Measurements from ENCODE around the gene DDC.
"Not testable (repeated sequence)": the region's sequence is repeated elsewhere in the genome, so short reads cannot be mapped to it uniquely, and the experiment has no call there.

Gene DDC

GRCh38 chr7:50553973-50554372, 11.2 kb downstream of the DDC start:
- DNase-seq, result no peak

DNA sequence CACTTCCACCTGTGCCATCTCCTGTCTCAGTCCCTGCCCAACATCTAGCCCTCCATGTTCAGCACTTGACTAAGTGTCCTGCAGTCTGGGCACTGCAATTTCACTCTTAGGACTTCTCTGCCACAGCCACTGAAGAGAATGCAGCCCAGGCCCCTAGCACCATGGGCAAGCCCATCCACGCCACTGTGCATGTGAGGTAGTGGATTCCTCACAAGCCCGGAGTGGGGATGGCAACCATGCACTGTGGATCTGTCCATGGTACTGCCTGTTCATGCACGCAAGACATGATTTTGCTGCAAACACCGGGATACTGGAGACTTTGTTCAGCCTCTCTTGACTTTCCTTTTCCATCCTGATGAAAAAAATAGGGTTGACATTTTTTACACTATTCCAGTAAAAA, 12.3 kb downstream of the DDC start:
- DNase-seq, result no peak

- peak; percentile 99 for DNase-seq
Measured at GRCh38 chr7:50552139-50552538, 13.1 kb downstream of the DDC start.

DNA sequence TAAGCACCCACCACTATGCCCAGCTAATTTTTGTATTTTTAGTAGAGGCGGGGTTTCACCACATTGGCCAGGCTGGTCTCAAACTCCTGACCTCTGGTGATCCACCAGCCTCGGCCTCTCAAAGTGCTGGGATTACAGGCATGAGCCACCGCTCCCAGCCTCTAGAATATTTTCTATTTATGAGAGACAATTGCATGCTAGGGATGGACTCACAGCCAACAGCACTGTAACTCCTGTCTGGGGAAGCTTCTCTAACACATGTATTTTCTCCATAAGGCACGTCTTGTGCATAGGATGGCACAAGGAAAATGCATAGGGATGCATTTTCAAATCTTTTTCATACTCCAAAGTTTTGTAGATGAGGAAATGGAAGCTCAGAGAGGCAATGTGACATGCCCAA, 19.6 kb downstream of the DDC start:
- not testable (repeated sequence) for DNase-seq

GRCh38 chr7:50544992-50545391, 20.2 kb downstream of the DDC start:
- no peak for DNase-seq

DNA sequence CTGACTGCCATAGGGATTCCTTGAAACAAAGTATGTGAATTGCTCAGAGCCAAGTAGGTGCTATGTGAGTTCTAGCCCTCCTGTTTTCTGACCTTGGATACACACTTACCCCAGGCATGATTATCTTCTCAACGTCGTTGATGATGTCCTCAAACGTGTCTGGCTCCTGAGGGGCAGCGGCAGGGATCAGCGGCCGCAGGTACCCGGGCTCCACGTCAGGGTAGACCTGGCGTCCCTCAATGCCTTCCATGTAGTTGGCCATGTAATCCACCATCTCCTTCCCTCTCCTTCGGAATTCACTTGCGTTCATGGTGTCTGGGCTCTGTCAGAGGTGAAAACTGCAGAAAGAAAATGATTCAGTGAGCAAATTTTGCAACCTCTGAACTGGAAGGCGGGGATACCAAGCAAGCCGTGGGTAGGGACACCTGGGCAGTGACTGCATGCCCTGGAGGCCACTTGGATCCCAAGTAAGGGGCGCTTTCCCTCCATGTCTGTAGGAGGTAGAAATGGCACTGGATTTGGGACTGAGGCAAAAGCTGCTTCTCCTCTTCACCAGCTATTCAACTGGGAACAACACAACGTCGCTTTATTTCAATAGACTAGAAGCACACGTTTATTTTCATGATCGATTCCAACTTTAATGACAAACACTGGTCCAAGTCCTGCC, 21.3 kb downstream of the DDC start:
- no peak for DNase-seq

GRCh38 chr7:50542132-50542531, 23.1 kb downstream of the DDC start:
- DNase-seq, result no peak

DNA sequence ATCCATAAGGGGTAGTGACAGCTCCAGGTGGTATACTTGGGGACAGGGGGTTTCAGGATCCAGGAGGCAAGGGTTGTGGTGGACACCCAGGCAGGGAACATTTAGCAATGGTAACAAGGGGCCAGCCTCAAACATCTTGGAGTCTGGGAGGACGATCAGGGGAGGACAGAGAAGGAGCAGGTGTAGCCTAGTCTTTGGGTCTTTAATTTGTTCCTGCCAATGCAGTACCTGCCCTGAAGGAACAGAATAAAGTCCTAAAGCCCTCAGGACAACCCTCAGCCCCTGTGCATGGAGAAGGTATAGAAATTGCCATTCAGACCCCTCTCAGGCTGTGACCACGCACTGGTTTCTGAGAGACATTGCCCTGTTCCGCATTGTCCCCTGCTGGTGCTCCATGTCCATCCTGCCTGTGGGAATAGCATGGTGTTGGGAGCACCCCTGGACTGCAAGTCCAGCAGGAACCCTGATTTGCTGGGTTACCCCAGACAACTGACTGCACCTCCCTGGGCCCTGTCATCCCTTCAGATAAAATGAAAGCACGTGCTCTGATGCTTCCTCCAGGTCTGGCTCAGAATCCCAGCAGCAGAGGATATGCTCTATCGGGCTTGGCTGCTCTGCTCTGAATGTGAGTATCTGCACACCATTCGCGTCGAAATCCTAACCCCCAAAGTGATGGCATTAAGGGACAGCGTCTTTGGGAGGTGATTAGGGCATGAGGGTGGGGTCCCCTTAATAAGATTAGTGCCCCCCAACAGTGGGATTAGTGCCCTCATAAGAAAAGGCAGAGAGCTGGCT, 24.2 kb downstream of the DDC start:
- no peak for DNase-seq

GRCh38 chr7:50539725-50540124, 25.5 kb downstream of the DDC start:
- DNase-seq, result no peak

DNA sequence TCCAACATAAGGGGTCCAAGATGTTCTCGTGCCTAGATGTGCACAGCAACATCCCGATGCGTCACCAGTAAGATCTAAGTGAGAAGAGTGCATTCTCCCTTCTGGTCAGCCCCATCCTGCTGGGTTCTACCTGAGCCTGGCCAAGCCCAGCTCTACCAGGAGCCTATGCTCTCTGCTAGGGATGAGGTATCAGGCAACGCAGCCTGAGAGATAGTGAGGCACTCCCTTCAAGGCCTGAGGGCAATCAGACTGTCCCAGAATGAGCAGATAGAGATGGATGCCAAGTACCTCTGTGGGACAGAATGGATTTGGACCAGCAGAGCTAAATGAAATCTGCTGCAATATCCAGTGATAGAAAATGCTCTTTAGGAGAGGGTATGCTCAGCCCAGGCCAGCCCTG, 26.7 kb downstream of the DDC start:
- no peak for DNase-seq

DNA sequence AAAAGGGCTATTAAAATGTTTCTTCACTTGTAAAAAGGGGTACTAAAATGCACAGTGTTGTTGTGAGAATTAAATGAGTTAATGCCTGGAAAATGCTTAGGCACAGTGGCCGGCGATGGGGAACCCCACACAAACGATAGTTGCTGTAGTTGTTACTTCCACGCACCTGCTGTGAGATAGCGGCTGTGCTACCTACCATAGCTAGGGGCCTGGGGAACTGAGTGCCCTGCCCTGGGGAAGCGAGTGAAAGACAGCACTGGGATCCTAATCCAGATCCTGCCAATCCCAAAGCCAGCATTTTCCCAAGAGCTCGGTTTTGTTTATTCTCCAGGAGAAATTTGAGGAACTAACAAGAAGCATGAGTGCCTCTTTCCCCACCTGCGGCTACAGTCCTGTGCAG, 27.8 kb downstream of the DDC start:
- no peak for DNase-seq

DNA sequence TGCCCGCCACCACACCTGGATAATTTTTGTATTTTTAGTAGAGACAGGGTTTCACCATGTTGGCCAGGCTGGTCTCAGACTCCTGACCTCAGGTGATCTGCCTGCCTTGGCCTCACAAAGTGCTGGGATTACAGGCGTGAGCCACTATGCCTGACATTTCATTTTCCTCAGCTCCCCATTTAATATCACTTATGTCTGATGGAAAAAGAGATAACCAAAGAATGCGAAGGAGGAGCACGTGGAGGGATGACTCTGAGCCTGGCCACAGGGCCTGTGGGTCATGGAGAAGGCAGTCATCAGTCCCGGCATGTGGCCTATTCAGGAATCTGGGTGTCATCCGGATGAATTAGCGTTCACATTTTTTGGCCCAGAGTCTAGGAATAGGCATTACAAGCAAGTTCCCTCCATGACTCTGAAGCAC, 29.9 kb downstream of the DDC start:
- DNase-seq, result not testable (repeated sequence)

DNA sequence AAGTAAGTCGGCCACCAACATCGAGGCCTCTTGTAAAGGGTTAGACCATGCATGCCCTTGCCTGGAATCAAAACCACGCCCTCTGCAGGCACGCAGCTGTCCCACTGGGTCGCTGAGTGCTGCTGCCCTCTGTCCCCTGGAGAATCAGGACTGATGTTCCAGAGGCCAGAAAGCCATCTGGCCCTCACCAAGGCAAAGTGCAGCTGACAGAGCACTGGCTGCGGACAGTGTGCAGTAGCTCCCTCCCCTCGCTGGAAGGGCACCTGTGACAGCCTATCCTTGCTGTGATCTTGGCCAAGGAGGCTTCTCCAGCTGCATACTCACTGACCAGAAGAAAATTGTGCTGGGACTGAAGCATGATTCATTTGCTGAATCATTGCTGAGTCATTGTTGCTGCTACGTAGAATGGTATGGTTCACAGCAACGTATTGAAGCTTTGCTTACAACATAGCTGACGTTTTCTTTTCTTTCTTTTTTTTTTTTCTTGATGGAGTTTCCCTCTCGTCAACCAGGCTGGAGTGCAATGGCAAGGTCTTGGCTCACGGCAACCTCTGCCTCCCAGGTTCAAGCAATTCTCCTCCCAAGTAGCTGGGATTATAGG, 30.4 kb downstream of the DDC start:
- no peak for DNase-seq

DNA sequence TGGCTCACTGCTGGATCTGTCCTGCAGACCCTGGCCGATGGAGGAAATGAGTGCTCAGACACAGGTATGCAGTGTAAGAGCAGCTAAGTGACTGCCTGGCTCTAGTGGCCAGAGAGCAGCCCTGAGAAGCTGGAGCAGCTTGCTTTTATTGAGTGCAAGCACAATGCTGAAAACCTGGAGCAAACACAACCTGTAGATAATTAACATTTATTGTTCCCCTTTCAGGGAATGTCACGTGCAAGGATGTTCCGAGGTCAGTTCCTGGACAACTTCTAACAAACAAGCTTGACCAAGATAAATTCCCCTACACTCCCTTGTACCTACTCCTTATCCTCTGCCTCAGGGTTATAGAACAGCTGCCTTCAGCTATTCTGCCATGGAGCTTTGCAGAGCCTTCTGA, 31.3 kb downstream of the DDC start:
- DNase-seq, result no peak

- DNase-seq, result peak; percentile 89
Measured at GRCh38 chr7:50531928-50532327, 33.3 kb downstream of the DDC start.

DNA sequence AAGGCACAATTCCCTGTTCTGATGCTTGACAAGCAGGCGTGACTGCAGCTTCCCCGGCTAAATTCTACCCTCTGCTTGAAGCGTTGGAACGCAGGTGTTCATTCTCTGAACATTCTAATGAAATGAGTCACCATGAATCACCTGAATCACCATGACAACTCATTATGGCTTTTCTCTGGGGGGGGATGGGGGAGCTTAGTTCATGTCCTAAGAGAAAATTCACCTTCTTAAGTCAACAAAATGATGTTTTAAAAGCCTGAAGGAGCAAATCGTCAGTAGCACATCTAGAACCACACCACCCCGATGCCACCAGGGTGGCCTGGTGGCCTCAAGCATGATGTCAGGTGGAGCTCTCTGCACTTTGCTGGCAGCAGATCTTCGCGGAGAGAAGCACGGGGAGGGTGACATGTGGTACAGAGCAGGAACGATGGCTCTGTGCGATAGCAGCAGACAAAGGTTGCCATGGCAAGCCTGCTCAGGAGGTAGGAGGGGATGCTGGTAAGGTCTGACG, 33.7 kb downstream of the DDC start:
- peak; percentile 89 for DNase-seq

DNA sequence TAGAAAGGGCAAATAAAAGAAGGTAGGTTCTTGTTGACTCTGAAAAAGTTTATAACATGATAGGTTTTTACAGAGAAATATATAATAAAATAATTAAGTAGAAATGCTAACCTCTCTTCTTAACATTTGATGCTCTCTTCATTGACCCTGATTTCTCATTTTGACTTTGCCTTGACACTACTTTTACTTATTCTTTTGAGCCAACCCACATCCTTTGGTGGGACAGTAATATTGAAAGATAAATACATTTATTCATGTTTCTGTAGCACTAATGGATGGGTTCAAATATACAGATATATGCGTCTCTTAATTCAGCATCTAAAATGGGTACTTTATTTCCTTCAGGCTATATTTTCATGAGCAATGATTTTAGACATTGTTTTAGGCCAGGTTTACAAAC, 34.4 kb downstream of the DDC start:
- no peak for DNase-seq

- no peak for DNase-seq
Measured at GRCh38 chr7:50529093-50529862, 35.9 kb downstream of the DDC start.

DNA sequence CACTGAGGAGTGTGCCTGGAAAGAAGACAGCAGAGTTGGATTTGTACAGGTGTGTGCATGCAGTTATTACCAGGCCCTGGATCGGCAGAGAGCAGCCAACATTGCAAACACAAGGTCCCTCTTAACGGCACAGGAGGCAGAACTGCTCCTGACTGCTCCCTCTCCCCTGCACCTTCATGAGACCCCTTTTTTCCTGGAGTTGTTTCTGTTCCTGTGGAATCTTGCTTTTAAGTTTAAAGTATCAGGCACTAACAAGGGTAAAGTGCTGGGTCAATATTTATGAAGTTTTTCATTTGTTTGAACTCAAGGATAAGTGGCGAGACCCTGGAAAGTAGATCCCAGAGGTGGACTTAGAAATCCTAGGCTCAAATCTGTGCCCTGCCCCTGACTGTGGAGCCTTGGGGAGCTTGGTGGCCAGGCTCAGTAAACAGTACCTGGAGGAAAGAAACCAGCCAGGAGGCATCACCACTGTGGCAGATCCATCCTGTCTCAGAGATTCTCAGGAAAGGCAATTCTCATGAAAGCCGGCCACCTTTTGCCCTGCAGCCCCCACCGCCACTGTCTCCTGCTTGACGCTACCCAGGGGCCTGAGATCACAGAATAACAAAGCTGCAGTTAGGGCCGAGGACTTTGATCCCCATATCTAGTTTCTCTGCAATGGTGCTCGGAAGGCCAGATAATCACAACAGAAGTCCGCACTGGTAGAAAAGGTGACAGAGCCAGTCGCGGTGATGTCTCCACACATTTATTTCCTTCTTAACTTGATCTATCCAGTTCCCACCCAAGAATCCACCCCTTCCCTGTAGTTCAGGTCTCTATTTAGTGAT, 36.7 kb downstream of the DDC start:
- no peak for DNase-seq

DNA sequence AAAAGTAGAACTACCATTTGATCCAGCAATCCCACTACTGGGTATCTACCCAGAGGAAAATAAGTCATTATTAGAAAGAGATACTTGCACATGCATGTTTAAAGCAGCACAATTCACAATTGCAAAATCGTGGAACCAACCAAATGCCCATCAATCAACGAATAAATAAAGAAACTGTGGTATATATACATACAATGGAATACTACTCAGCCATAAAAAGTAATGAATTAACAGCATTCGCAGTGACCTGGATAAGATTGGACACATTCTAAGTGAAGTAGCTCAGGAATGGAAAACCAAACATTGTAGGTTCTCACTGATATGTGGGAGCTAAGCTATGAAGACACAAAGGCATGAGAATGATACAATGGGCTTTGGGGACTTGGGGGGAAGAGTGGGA, 45.9 kb downstream of the DDC start:
- DNase-seq, result not testable (repeated sequence)

DNA sequence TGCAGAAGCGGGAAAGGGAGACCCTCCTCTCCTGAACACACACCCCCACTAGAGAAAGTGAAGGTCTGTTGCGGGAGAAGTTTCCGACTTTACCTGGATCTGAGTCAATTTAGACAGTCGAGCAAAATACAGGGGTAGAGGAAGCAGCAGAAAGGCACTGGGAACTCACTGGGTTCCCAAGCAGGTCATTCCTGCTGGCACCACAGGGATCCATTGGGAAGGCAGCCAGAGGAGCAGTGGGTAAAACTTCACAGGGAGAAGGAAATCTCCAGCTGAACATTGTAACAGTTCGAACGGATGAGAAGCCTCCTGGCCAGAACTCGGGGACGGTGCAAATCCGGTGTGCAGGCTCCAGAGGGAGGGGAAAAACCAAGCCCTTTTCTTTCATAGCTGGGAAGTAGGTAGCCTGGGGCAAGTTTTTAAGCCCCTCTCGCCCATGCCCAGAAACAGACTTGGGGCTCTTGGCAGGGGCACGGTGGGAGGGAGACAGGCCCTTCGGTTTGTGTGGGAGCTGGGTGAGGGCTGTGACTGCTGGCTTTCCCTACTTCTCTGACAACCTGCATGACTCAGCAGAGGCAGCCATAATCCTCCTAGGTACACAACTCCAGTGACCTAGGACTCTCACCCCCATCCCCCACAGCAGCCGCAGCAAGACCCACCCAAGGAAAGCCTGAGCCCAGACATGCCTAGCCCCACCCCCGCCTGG, 51.9 kb downstream of the DDC start:
- no peak for DNase-seq

DNA sequence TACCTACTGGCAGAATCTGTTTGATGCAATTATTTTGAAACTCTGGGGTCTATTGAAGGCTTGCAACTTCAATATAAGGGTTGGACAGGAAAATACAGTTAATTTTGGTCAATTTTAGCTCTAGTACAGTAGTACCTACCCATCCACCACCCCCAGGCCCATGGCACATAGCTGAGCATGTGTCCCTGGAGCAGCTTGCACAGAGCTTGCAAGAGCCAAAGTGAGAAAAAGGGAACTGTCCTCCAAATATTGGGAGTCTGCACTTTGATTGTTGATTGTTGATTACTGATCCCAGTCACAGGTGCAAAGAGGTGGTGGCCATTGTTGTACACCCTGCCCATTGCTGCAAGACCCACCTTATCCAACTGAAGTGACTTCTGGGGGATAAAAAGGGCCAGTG, 52.8 kb downstream of the DDC start:
- DNase-seq, result no peak
